COLO829 (cell line): ENCODE measurements around the gene TGM5.
"Not testable (repeated sequence)": the region's sequence is repeated elsewhere in the genome, so short reads cannot be mapped to it uniquely, and the experiment has no call there.

Experiments used
- DNase-seq: peaks from one replicate; pipeline ENCODE4 v3.0.0; 2012; ENCODE audit warnings: low spot score

Gene TGM5

GRCh38 chr15:43266834-43267233 is at the start of gene TGM5:
Gene TGM5, minus strand, starts transcription at chr15:43266928. Its CDS starts 79 bp downstream, at chr15:43266849.
- no peak for DNase-seq

GRCh38 chr15:43314171-43314570 is 47.4 kb upstream of the TGM5 start:
- DNase-seq: no peak

- DNase-seq: no peak
These were observed 45.6 kb upstream of the TGM5 start for GRCh38 chr15:43312378-43312777.

GRCh38 chr15:43302205-43302817 is 35.6 kb upstream of the TGM5 start, which contains the start of gene TGM7:
Gene TGM7, minus strand, starts transcription at chr15:43302255.
- DNase-seq: no peak

- no peak for DNase-seq
These were observed 33.2 kb upstream of the TGM5 start for GRCh38 chr15:43299884-43300283.

GRCh38 chr15:43299411-43299810 is 32.7 kb upstream of the TGM5 start:
- DNase-seq: no peak

- DNase-seq: no peak
These were observed 27.5 kb upstream of the TGM5 start for GRCh38 chr15:43294091-43294706.

GRCh38 chr15:43293432-43293831 is 26.7 kb upstream of the TGM5 start:
- DNase-seq: no peak

- DNase-seq: no peak
These were observed 25.8 kb upstream of the TGM5 start for GRCh38 chr15:43292375-43293078.

GRCh38 chr15:43289656-43290055 is 22.9 kb upstream of the TGM5 start:
- DNase-seq: not testable (repeated sequence)

GRCh38 chr15:43287254-43287653 is 20.5 kb upstream of the TGM5 start:
- DNase-seq: no peak

GRCh38 chr15:43286074-43286473 is 19.3 kb upstream of the TGM5 start:
- DNase-seq: no peak

- peak; percentile 77 for DNase-seq
These were observed 18.9 kb upstream of the TGM5 start for GRCh38 chr15:43285609-43286037.

- no peak for DNase-seq
These were observed 16.8 kb upstream of the TGM5 start for GRCh38 chr15:43283526-43283925.

- DNase-seq: no peak
These were observed 15.3 kb upstream of the TGM5 start for GRCh38 chr15:43281926-43282602.

- DNase-seq: no peak
These were observed 14.3 kb upstream of the TGM5 start for GRCh38 chr15:43280996-43281395.

- DNase-seq: no peak
These were observed 12.8 kb upstream of the TGM5 start for GRCh38 chr15:43279496-43279895.

- no peak for DNase-seq
These were observed 12.1 kb upstream of the TGM5 start for GRCh38 chr15:43278869-43279268.

- no peak for DNase-seq
These were observed 11.2 kb upstream of the TGM5 start for GRCh38 chr15:43277901-43278300.

- DNase-seq: no peak
These were observed 10.6 kb upstream of the TGM5 start for GRCh38 chr15:43277231-43277823.

- DNase-seq: no peak
These were observed 10.0 kb upstream of the TGM5 start for GRCh38 chr15:43276563-43277200.
